GM12864 (cell line): ENCODE measurements around the gene CAPN15.

Source experiments
- DNase-seq: peaks from one replicate; pipeline ENCODE4 v3.0.0-alpha.2; 2011; ENCODE audit warnings: low read depth
- H3K4me3 ChIP-seq: 2 replicates; pipeline ENCODE4 v1.5.1; 2011; ENCODE audit warnings: mild to moderate bottlenecking, low read depth, low read length, control low read depth
- TF ChIP-seq, protein P1 (sequence below): IDR thresholded peaks from 2 replicates; pipeline ENCODE4 v1.5.1; 2011; ENCODE audit warnings: low read depth, mild to moderate bottlenecking, moderate library complexity, low read length, control low read depth, inconsistent platforms; ENCODE audit errors: missing control alignments

The CAPN15 gene

GRCh38 chr16:552171-552570, 24.7 kb downstream of the CAPN15 start:
- no peak overlapping the region for H3K4me3 ChIP-seq
- TF ChIP-seq, protein P1, sequence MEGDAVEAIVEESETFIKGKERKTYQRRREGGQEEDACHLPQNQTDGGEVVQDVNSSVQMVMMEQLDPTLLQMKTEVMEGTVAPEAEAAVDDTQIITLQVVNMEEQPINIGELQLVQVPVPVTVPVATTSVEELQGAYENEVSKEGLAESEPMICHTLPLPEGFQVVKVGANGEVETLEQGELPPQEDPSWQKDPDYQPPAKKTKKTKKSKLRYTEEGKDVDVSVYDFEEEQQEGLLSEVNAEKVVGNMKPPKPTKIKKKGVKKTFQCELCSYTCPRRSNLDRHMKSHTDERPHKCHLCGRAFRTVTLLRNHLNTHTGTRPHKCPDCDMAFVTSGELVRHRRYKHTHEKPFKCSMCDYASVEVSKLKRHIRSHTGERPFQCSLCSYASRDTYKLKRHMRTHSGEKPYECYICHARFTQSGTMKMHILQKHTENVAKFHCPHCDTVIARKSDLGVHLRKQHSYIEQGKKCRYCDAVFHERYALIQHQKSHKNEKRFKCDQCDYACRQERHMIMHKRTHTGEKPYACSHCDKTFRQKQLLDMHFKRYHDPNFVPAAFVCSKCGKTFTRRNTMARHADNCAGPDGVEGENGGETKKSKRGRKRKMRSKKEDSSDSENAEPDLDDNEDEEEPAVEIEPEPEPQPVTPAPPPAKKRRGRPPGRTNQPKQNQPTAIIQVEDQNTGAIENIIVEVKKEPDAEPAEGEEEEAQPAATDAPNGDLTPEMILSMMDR = no peak
- no peak for DNase-seq

GRCh38 chr16:553601-554296, 26.2 kb downstream of the CAPN15 start:
- no peak for DNase-seq
- H3K4me3 ChIP-seq = no peak overlapping the region
- TF ChIP-seq, protein P1 = no peak

DNA sequence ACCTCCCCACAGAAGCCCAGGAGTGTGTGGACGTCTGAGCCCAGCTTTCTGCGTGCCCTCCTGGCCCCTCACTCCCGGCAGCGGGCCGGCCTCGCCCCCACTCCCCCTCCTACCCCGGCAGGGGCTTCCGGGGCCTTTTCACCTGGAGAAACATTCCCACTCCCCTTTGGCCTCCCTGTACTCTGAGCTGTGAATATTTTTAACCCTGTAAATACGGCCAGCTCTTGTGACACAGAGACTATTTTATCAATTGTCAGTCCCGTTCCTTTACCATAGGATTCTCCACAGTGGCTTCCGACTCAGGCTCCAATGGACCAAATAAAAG, 26.7 kb downstream of the CAPN15 start:
- H3K4me3 ChIP-seq = no peak overlapping the region
- DNase-seq = no peak
- TF ChIP-seq, protein P1 = no peak

GRCh38 chr16:554640-555365, 27.3 kb downstream of the CAPN15 start:
- DNase-seq = no peak
- TF ChIP-seq, protein P1 = no peak
- no peak overlapping the region for H3K4me3 ChIP-seq

- H3K4me3 ChIP-seq = no peak overlapping the region
- DNase-seq = no peak
- TF ChIP-seq, protein P1 = no peak
Observed at GRCh38 chr16:555528-556473, 28.3 kb downstream of the CAPN15 start.

DNA sequence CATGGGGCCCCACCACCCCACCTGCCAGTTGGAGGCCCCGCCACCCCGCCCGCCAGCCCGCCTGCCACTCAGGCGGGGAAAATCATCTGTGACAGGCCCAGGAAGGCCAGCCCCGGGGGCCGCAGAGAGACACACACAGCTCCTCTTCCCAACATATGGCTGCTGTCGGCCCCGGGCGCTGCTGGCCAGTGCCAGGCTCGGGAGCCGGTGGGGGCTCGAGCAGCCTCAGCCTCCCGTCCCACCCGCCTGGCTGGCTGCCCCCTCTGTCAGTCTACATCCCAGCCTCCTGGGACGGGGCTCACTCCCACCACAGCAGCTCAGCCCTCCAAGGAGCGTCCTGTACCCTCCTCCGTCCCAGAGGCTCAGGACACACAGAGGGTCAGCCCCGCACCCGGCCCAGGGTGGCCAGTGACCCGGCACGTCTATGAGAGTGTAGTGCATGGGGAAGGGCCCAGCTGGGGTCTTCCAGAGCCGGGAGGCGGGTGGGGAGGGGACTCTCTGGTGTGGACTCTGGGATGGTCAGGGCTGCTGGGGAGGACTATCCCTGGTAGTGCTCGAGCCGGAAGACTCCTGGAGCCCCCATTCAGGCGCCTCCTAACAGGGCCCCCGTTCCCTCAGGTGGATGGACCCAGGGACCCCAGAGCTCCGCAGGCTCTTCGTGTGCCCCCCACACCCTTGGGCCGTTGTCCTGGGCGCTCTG, 29.1 kb downstream of the CAPN15 start:
- TF ChIP-seq, protein P1 = no peak
- no peak for DNase-seq
- no peak overlapping the region for H3K4me3 ChIP-seq
